NCI-H187 treated with DMSO at 0.1 percent for 48 hours (cell line): ENCODE results near the gene MET.
"Not testable (repeated sequence)": the region's sequence is repeated elsewhere in the genome, so short reads cannot be mapped to it uniquely, and the experiment has no call there.

Experiments
- DNase-seq: peaks from one replicate; lab custom pipeline; 2025; lab: John Stamatoyannopoulos, UW

MET gene

DNA sequence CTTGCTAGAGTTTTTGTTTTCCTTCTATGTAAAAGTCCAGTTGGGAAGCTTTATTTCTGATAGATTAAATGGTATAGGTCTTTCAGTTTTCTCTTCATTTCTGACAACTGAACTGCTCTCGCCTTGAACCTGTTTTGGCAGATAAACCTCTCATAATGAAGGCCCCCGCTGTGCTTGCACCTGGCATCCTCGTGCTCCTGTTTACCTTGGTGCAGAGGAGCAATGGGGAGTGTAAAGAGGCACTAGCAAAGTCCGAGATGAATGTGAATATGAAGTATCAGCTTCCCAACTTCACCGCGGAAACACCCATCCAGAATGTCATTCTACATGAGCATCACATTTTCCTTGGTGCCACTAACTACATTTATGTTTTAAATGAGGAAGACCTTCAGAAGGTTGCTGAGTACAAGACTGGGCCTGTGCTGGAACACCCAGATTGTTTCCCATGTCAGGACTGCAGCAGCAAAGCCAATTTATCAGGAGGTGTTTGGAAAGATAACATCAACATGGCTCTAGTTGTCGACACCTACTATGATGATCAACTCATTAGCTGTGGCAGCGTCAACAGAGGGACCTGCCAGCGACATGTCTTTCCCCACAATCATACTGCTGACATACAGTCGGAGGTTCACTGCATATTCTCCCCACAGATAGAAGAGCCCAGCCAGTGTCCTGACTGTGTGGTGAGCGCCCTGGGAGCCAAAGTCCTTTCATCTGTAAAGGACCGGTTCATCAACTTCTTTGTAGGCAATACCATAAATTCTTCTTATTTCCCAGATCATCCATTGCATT is 27.1 kb downstream of the MET start:
- peak; percentile 96 for DNase-seq

DNA sequence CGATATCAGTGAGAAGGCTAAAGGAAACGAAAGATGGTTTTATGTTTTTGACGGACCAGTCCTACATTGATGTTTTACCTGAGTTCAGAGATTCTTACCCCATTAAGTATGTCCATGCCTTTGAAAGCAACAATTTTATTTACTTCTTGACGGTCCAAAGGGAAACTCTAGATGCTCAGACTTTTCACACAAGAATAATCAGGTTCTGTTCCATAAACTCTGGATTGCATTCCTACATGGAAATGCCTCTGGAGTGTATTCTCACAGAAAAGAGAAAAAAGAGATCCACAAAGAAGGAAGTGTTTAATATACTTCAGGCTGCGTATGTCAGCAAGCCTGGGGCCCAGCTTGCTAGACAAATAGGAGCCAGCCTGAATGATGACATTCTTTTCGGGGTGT is 27.7 kb downstream of the MET start:
- DNase-seq = no peak

DNA sequence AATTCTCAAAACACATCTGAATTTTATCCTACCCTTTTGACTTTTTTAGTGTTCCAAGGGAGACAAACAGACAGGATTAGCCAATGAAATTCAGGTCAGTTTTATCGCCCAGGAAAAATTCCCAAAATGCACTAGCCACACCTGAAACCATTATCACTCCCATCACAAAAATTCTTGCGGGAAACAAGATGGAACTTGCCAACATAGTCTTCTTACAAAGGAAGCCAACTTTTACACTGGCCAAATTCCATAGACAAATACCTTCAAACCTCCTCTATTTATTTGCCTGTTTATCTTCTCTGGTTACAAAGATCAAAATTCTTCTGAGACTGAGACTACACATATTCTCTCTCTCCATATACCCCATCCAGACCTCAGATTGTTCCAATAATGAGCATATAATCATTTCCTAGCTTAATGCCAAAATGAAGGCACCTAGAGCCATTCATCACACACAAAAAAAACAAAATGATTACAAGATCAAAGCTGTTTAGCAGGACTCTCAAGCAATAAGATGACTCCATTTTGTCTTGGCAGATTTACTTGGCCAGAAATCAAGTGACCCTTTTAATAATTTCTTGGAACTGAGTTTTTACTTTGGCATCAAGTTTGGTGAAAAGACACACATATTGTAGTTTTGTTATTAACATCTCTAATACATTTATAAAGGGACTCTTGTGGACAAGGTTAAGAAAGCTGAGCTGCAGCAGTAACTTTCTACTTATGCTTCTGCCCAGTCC is 30.2 kb downstream of the MET start:
- no peak for DNase-seq

DNA sequence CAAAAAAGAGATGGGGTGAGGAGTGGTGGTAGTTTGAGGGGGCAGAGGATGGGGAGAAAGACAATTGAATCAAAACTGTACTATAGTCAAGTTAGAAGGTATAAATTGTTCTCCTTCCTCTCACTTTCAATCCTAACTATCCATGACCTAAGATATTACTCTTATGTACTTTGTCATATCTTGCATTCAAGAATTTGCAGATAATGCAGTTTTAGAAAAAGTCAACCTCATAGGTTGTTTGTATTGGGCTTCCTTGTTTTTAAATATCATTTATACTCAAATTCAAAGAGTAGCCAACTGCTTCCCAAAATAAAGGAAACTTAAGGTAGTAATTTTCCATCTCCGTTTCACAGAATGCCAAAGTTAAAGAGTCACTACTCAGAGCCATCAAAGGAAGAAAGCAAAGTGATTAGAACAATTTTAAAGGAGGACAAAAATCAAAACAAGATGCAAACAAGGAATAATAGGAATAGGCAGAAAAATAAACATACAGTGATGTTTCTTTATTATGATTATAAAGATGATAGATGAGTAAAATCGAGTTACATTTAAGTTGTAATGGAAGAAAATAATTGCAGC is 32.7 kb downstream of the MET start:
- no peak for DNase-seq

DNA sequence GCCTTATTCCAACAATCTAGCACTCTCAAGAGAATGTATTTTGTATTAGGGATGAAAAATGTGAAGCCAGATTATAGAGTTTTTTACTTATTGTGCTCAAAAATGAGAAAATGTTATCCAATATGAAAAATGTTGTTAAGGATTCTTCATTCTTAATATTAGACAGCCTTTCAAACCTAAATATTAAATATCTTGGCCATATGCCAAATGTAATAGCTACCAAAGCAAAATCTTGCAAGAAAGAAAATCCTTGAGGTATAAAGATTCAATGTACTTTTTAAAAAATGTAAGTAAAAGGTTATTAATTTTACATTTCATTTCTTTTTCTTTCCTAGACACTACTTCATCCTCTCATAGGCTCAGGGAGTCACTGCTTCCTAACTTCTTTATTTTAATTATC is 33.4 kb downstream of the MET start:
- no peak for DNase-seq

DNA sequence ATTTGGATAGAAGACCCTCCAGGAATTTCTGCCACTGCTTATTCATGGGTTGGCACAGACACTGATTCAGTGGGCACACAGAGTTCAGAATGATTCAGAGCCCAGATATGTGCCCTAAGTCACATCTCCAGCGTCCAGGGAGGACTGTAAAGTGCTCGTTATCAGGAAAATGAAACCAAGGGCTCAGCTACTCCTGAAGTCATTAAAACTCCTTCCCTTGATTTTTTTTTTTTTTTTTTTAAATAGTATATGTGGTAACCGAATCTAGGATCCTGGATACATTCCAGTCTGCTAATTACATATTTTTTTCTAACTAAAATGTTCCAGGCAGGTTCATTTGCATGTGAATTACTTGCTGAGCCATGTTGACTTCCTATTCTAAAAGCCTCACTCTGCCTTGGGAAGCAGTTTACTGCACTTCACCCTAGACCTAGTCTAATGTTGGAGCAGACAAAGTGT is 34.7 kb downstream of the MET start:
- DNase-seq = no peak

DNA sequence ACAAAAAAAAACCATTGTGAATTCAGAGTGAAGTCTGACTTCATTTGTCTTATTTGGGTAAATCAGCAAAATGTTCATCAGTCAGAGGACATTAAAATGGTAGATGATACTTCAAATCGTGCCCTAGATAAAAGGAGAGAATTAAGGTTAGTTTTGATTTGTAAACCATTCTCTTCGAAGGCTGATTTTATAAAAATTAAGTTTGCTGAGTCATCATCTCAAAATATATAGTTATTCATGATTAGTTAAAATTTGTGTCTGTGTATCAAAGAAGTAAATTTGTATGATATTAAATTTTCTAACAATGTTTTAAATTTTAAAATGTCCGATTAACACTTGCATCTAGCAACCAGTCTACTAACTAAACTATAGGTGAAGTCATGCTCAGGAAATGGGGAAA is 35.3 kb downstream of the MET start:
- no peak for DNase-seq

DNA sequence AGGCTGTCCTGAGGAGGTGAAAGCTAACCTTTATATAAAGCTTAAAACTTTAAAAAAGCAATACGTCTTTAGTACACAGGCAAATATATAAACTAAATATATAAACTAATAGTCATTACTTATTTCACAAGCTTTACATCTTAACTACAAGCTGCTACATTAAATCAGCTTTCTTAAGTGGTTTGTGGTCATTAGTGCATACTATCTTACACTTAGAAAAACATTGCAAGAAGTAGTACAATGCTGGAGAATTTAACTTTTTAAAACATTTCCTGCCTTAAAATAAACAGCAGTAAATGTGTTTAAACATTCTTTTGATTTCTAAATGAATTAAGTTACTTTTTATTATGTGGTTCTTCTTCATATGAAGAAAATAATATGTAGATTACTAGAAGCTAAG is 36.3 kb downstream of the MET start:
- DNase-seq = no peak

DNA sequence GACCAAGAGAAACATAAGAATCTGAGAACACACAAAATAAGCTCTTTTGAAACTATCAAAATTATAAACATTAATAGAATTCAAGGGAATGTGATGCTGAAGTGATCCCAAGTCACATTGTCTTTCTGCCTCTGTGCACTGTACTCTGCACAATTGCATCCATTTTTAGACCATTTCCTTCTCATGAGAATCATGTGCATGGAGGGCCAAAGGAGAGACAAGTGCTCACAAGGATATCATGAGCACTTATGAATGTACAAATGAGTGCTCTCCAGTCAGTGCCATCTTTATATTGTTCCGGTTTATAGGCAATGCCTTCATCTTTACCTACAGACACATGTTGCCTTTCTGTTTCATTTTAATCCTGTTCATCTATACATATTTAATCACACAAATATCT is 36.9 kb downstream of the MET start:
- DNase-seq = peak; percentile 82

DNA sequence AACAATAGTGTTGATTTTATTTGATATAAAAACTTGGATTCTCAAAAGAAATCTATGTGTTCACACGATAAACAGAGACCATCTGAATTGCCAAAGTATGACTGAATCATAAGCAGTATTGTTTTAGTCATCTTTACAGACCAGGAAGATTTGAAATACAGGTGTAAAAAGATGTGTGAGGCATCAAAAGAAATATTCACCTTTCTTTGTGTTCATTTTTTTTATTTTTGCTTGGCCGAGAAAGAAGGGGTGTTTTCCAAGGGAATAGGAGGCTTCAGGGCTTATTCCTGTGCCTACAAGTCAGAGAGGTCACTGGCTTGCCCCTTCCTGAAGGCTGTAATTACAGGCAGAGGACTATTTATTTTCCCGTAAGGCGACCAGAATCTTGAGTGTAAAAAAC is 37.3 kb downstream of the MET start:
- DNase-seq = no peak

DNA sequence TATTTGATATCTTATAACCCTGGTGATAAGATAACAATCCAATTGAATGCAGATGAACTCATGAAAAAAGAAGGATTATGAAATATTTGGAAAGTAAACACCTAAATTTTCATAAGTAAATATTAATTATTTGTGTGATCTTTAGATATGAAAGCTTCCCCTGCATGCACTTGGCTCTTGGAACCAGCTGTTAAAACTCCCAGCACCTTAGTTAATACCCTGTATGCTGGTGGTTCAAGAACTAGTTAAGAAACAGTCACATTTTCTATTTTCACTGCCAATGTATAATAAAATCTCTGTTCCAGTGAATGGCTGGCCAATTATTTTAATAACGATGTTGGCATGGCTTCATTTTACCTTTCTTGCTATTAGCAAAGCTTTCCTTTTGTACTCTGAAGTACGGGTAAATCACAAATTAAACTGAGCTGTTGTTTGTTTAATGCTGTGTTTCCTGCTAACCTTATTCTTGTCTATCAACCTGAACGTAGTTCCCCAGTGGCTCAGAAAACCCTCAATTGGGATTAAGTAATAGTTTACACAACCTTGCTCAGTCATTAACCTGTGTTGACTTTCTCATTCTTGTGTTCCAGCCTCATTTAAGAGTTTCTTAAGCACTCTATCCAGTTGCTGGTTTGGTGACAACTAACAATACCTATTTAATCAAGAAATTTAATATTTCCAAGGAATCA is 38.9 kb downstream of the MET start:
- DNase-seq = peak; percentile 42

DNA sequence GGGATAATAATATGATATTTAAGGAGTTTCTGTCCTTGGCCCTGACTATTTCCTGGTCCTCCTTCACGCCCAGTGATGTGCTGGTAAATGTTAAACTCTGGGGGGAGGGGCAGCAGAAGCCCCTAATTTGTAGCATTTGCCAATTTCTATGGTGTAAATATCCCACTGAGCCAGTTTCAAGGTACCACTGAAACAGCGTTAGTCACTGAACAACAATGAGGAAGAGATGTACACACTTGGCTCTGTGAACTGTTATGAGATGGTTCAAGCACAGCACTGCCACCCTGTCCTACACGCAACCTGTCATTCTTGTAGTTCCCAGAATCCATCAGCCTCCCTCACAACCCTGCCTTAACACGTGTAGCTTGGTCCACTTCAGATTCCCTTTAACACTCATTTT is 39.8 kb downstream of the MET start:
- DNase-seq = no peak

DNA sequence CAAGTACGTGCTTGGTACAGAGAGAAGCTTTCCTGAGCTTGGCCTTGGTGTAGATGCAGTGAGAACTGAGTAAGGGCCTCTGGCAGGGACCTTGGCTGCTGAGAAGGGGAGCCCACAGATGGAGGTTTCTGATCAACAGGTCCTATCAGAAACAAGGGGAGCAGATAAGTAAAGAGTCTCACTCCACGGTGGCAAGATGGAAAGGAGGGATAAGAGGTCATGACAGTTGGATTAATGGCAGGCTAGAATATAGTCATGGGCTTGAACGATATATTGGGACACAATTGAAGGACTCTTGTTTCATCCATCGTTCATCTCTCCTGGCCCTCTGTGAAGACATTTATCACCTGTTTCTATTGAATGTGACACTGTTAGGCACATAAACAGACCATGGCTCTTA is 41.5 kb downstream of the MET start:
- no peak for DNase-seq

DNA sequence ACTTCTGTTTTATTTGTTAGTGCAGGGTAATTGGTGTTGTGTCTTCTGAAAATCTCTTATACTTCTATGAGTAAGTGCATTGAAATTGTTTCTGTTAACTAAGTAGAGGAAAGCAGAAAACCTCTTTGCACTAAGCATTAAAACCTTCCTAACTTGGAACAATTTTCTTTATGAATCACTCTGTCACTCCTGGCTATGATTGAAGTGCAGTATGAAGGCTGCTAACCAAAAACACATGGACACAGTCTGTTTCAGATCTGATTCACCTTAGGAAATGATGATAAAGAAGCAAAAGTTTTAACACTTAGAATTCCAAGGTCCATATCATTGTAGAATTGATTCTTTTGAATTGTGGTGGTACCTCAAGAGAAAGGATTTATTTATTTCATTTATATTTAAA is 41.9 kb downstream of the MET start:
- no peak for DNase-seq

DNA sequence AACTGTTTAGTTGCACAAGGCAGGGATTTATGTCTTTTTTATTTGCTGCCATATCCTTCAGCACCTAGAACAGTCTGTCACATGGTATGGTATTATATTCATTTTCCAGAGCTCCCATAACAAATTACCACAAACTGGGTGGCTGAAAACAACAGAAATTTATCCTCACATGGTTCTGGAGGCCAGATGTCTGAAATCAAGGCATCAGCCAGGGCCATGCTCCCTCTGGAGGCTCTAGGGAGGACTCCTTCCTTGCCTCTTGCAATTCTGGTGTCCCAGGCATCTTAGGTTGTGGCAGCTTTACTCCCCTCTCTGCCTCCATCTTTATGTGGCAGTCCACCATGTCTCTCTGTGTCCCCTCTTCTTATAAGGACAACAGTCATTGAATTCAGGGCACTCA is 43.1 kb downstream of the MET start:
- no peak for DNase-seq

DNA sequence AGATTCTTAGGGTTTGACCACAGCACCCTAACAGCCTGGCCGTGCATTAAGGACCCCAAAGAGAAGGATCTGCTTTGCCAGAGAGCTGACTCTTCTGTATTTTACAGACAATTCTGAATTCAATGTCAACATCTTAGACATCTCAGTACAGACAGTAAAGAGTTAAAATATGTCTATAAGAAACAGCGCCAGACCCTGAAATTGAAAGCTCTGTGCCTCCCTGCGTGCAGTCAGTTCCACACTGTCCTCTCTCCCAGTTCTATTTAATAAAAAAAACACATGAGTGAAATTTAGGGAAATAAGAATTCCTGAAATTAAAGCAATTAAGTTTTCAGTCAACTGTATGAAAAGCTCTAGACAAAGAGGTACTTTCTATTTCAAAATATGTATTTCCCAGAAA is 45.1 kb downstream of the MET start:
- DNase-seq = no peak

DNA sequence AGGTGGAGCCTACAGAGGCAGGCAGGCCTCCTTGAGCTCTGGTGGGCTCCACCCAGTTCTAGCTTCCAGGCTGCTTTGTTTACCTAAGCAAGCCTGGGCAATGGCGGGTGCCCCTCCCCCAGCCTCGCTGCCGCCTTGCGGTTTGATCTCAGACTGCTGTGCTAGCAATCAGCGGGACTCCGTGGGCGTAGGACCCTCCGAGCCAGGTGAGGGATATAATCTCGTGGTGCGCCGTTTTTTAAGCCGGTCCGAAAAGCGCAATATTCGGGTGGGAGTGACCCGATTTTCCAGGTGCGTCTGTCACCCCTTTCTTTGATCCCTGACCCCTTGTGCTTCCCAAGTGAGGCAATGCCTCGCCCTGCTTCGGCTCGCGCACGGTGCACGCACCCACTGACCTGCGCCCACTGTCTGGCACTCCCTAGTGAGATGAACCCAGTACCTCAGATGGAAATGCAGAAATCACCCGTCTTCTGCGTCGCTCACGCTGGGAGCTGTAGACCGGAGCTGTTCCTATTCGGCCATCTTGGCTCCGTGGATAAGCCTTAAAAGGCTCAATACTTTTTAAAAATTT is 52.0 kb downstream of the MET start:
- DNase-seq = not testable (repeated sequence)

DNA sequence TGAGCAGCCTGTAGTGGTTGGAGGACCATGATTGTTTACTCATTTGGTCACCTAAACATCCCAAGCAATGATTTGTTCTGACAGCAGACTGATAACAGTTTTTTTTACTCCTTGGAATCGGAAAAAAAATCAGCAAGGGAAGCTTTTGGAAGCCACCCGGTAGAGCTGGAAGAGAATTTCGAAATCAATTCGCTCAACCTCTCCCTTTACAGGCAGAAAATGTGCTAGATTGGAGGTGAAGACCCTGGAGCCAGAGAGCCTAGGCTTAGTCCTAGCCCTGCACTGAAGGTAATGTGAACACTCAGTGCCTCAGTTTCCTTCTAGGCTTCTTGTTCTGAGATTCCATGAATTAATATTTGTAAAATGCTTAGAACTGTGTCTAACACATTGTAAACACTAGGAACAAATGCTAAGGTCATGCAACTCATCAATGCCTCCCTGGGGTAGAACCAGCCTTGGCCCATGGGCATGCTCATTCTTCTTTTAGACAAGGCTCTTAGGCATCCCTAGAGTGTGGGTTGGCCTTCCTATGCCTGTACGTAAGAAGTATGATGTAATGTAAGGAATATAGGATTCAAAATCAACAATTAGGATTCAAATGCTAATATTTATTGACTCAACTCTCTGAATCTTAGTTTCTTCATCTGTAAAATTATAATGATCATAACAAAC is 52.7 kb downstream of the MET start:
- DNase-seq = no peak

DNA sequence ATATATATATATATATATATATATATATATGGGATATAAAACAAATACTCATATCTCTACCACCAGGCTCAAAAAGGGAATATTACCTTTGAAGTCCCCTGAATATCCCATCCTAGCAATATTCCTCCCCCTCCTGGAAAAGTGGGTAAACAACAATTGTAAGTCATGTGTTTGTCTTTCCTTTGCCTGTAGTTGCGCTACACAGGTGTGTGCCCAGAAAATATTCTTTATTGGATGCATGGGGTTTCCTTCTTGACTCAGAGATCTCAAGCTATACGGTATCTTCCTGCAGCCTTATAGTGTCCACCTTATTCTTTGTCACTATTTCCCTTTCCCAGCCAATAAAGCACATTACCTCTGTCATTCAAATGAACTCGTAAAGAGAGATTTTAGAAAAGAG is 54.2 kb downstream of the MET start:
- DNase-seq = no peak

DNA sequence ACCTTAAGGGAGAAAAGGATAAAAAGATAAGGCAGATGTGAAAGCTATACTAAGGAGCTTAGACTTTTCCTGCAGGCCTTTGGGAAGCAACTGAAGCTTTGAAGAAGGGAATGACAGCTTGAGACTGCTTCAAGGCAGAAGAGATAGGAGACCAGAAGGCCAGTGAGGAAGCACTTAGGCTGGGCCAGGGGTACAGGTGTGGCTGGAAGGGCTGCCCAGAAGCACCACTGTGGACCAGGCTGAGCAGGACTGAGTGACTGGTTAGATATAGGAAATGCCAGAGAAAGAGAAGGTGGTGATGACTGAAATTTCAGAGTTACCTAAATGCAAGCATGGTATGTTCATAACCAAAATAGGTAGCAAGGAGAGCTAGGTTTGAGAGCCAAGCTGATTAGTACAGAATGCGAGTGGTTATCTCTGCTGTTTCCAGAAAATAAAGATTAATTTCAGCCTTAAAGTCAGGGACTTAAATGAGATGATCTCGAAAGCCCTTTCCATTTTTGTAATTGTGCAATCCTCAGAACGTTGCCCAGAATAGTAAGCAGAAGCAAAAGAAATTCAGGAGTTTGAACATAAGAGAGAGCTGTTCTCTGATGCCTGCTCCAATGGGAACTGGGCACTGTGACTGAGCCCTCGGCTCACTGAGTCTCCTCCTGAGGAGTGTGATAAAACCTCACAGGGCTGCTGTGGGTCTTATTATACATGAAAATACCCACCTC is 54.9 kb downstream of the MET start:
- no peak for DNase-seq

DNA sequence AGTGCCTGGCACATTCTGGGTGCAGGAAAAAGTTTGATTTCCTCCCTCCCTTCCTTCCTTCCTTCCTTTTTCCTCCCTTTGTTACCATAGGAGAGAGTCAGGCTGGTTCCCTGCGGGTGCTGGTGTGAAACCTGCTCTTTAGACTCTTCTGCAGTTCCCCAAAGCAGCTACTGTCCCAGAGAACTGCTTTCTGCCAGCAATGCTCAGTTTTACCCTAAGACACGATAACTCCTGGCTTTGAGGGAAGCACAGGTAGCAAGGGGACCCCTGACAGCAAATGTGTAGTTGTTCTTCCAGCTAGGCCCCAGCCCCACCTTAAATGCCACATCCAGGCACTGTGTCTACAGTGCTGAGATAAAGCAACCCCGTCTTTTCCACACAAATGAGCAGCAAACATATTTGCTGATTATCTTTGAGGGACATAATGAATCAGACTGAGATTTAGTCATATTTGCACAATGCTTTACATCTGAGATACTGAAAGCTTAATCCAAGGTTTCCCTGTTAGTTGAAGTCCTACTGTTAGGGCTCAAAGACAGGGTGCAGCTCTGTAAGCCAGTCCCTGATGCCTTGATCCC is 55.5 kb downstream of the MET start:
- no peak for DNase-seq
